Measurements from ENCODE around the gene AKAP12. TPM values are rescaled to one million over a fixed set of nuclear protein-coding genes. Genes with fewer than 3 reads are reported as not detected.

AKAP12 gene
- total RNA-seq, 3 donors from 2014 or later (not counting 1 experiment from before 2014, with no cell fraction given) = 0.07 to 17.6 (median 0.75) TPM

DNA sequence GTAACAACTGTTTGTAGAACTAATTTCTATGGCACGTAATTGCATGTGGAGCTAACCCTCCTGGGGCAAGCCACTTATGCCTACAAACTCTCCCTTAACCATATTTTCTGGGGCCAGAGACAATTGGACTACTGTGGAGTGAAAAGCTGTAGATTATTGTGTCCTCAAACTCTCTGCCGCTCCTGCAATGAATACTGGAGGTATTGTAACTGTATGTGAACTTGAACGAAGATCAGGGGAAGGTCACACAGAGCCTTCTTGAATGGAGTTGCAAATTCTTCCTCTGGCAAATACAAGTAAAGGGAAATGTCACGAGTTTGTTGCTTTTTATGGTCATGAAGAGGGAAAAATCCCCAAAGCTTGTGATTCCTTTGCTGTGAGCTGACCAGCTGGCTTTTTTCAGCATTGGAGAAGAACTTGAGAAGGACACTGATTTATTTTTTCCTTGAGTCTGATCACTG, 18.2 kb downstream of the AKAP12 start:
- ATAC-seq = no peak
- Histone ChIP-seq H3K4me3 (ENCODE audit: low read length) (no peak overlapping the region), H3K27me3 (ENCODE audit: control insufficient read depth, insufficient read depth, low read length) (no peaks in the 10 kb centered on the region), H3K27ac (ENCODE audit: low read length) (no peak overlapping the region), H3K4me1 (ENCODE audit: control insufficient read depth, insufficient read depth, low read length) (no peaks in the 10 kb centered on the region), H3K36me3 (ENCODE audit: control insufficient read depth, insufficient read depth, low read length) (no peaks in the 10 kb centered on the region), H3K9me3 (ENCODE audit: control insufficient read depth, insufficient read depth, low read length) (no peaks in the 10 kb centered on the region)
- H3K36me3 Mint-ChIP-seq = no peaks in the 10 kb centered on the region
- WGBS (ENCODE audit: insufficient coverage) = 70% methylated on average over 3 of the region's 4 CpGs
- H3K27me3 Mint-ChIP-seq (ENCODE audit: low read depth in 2 of 2) = peaks cover 7 to 10% of the 10 kb centered on the region in 2 donors
- no peak overlapping the region for H3K4me3 Mint-ChIP-seq
- intact Hi-C loops (cut with micrococcal nuclease) = no loop called here
- H3K27ac Mint-ChIP-seq = no peak overlapping the region
- H3K4me1 Mint-ChIP-seq = no peaks in the 10 kb centered on the region
- H3K9me3 Mint-ChIP-seq = no peaks in the 10 kb centered on the region
- DNase-seq = no peak
- TF ChIP-seq, protein P1, sequence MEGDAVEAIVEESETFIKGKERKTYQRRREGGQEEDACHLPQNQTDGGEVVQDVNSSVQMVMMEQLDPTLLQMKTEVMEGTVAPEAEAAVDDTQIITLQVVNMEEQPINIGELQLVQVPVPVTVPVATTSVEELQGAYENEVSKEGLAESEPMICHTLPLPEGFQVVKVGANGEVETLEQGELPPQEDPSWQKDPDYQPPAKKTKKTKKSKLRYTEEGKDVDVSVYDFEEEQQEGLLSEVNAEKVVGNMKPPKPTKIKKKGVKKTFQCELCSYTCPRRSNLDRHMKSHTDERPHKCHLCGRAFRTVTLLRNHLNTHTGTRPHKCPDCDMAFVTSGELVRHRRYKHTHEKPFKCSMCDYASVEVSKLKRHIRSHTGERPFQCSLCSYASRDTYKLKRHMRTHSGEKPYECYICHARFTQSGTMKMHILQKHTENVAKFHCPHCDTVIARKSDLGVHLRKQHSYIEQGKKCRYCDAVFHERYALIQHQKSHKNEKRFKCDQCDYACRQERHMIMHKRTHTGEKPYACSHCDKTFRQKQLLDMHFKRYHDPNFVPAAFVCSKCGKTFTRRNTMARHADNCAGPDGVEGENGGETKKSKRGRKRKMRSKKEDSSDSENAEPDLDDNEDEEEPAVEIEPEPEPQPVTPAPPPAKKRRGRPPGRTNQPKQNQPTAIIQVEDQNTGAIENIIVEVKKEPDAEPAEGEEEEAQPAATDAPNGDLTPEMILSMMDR (IDR thresholded peaks at IDR 0.05) = no peak

DNA sequence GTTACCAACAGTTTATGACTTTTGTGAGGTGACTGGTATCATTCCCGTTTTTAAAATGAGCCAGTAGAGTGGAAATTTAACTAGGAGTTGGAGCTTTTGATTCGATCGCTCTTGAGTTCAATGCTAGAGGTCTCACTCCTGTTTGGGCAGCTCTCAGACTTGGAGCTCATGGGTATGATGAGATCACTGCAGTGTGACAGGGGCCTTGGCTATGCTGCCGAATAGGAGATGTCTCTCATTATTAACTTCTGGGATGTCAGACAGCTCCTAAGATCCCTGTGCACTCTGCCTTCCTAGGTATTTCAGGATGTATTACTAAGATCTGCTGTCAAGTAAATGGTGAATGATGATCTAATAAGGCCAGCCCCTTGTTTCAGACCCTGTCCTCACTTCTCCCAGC, 20.4 kb downstream of the AKAP12 start:
- Histone ChIP-seq H3K4me1 (ENCODE audit: control insufficient read depth, insufficient read depth, low read length) (no peaks in the 10 kb centered on the region), H3K27me3 (ENCODE audit: control insufficient read depth, insufficient read depth, low read length) (no peaks in the 10 kb centered on the region), H3K27ac (ENCODE audit: low read length) (no peak overlapping the region), H3K9me3 (ENCODE audit: control insufficient read depth, insufficient read depth, low read length) (no peaks in the 10 kb centered on the region), H3K4me3 (ENCODE audit: low read length) (no peak overlapping the region), H3K36me3 (ENCODE audit: control insufficient read depth, insufficient read depth, low read length) (no peaks in the 10 kb centered on the region)
- H3K4me1 Mint-ChIP-seq = no peaks in the 10 kb centered on the region
- H3K27ac Mint-ChIP-seq = no peak overlapping the region
- TF ChIP-seq, protein P1 (IDR thresholded peaks at IDR 0.05) = no peak
- DNase-seq (no peak), ATAC-seq (no peak)
- H3K27me3 Mint-ChIP-seq (ENCODE audit: low read depth in 2 of 2) = peaks cover 7 to 13% of the 10 kb centered on the region in 2 donors
- H3K9me3 Mint-ChIP-seq = no peaks in the 10 kb centered on the region
- intact Hi-C loops (cut with micrococcal nuclease) = no loop called here
- H3K36me3 Mint-ChIP-seq = no peaks in the 10 kb centered on the region
- 96% methylated on average over 4 of the region's 4 CpGs for WGBS (ENCODE audit: insufficient coverage)
- H3K4me3 Mint-ChIP-seq = no peak overlapping the region

DNA sequence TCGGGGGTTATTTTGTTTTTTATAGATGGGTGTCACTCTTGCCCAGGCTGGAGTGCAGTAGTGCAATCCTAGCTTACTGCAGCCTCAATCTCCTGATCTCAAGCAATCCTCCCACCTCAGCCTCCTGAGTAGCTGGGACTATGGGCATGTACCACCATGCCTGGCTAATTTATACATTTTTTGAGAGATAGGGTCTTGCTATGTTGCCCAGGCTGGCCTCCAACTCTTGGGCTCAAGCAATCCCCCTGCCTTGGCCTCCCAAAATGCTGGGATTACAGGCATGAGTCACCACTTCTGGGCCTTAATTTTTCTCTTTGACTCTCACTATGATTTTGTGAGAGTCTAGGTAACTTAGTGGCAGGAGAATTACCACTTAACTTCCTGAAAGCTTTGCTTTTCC, 23.3 kb downstream of the AKAP12 start:
- intact Hi-C loops (cut with micrococcal nuclease) = no loop called here
- no peaks in the 10 kb centered on the region for H3K9me3 Mint-ChIP-seq
- Histone ChIP-seq H3K36me3 (ENCODE audit: control insufficient read depth, insufficient read depth, low read length) (no peaks in the 10 kb centered on the region), H3K27me3 (ENCODE audit: control insufficient read depth, insufficient read depth, low read length) (no peaks in the 10 kb centered on the region), H3K4me3 (ENCODE audit: low read length) (no peak overlapping the region), H3K9me3 (ENCODE audit: control insufficient read depth, insufficient read depth, low read length) (no peaks in the 10 kb centered on the region), H3K27ac (ENCODE audit: low read length) (no peak overlapping the region), H3K4me1 (ENCODE audit: control insufficient read depth, insufficient read depth, low read length) (no peaks in the 10 kb centered on the region)
- no peak overlapping the region for H3K27ac Mint-ChIP-seq
- DNase-seq = no peak
- no peak overlapping the region for H3K4me3 Mint-ChIP-seq
- H3K27me3 Mint-ChIP-seq (ENCODE audit: low read depth in 2 of 2) = peaks cover 3 to 8% of the 10 kb centered on the region in 2 donors
- H3K36me3 Mint-ChIP-seq = no peaks in the 10 kb centered on the region
- no peaks in the 10 kb centered on the region for H3K4me1 Mint-ChIP-seq
- no CpG with 5 or more reads among the region's 1 CpG for WGBS (ENCODE audit: insufficient coverage)
- ATAC-seq = no peak
- TF ChIP-seq, protein P1 (IDR thresholded peaks at IDR 0.05) = no peak

DNA sequence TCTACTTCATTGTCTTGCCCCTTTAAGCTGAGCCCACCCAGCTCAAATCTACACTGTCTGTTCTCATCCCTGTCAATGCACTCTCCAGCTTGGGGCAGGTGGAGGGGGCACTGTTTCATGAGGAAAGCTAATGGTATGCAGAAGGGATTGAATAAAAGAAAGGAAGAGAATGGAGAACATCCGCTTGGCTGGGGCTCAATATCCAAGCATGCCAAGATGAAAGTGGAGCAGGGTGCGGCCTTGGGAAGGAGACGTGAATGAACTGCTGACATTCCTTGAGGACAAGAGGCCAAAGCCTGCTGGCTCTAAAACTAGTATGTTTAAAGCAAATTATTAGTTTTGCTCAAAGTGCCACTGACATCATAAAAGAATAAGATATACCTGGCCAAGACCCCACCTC, 24.2 kb downstream of the AKAP12 start:
- DNase-seq (no peak), ATAC-seq (no peak)
- Mint-ChIP-seq H3K4me3 (no peak overlapping the region), H3K27me3 (ENCODE audit: low read depth in 2 of 2) (peaks cover 0 to 8% of the 10 kb centered on the region in 2 donors), H3K36me3 (no peaks in the 10 kb centered on the region), H3K27ac (no peak overlapping the region), H3K9me3 (no peaks in the 10 kb centered on the region), H3K4me1 (no peaks in the 10 kb centered on the region)
- no peaks in the 10 kb centered on the region for H3K9me3 ChIP-seq (ENCODE audit: control insufficient read depth, insufficient read depth, low read length)
- 94% methylated on average over 3 of the region's 3 CpGs for WGBS (ENCODE audit: insufficient coverage)
- intact Hi-C loops (cut with micrococcal nuclease) = no loop called here
- no peaks in the 10 kb centered on the region for H3K27me3 ChIP-seq (ENCODE audit: control insufficient read depth, insufficient read depth, low read length)
- H3K4me1 ChIP-seq (ENCODE audit: control insufficient read depth, insufficient read depth, low read length) = no peaks in the 10 kb centered on the region
- H3K36me3 ChIP-seq (ENCODE audit: control insufficient read depth, insufficient read depth, low read length) = no peaks in the 10 kb centered on the region
- TF ChIP-seq, protein P1 (IDR thresholded peaks at IDR 0.05) = no peak
- no peak overlapping the region for H3K27ac ChIP-seq (ENCODE audit: low read length)
- no peak overlapping the region for H3K4me3 ChIP-seq (ENCODE audit: low read length)

Data from natural killer cell (primary cell).